ENCODE data around the gene CNTN1. TPM values are rescaled to one million over a fixed set of nuclear protein-coding genes. Genes with fewer than 3 reads are reported as not detected.

The CNTN1 gene
- total and polyA plus RNA-seq, 9 of the 15 experiments (the other 6 are each of a cell fraction or from before 2014, with no cell fraction given), result 0.16 TPM; not detected in 8

GRCh38 chr12:40853221-40853620, 161.0 kb downstream of the CNTN1 start:
- Histone ChIP-seq H3K9me3 (replicated peaks; ENCODE audit: control insufficient read depth, insufficient read depth, low read depth, low read length) (no peaks in the 10 kb centered on the region), H3K9ac (ENCODE audit: insufficient read depth in 1 of 2, low read depth in 2 of 2, low read length in 2 of 2) (no peak overlapping the region), H2AFZ (ENCODE audit: low read depth, low read length) (no peak overlapping the region), H3K9me1 (ENCODE audit: control insufficient read depth, insufficient read depth, low read length) (no peaks in the 10 kb centered on the region), H3K36me3 (ENCODE audit: control insufficient read depth, insufficient read depth, low read length) (no peaks in the 10 kb centered on the region), H3K4me3 (no peak overlapping the region), H4K20me1 (replicated peaks; ENCODE audit: control insufficient read depth, insufficient read depth, low read length) (no peaks in the 10 kb centered on the region), H3K79me2 (ENCODE audit: control insufficient read depth, insufficient read depth, low read length) (no peaks in the 10 kb centered on the region), H3K4me2 (ENCODE audit: insufficient read depth, low read length) (no peak overlapping the region), H3K27me3 (ENCODE audit: control insufficient read depth in 2 of 2, insufficient read depth in 2 of 2, low read length in 2 of 2) (no peaks in the 10 kb centered on the region), H3K27ac (ENCODE audit: extremely low read depth, low read depth, low read length) (no peak overlapping the region), H3K4me1 (replicated peaks in 1 of 2; ENCODE audit: control insufficient read depth in 2 of 2, insufficient read depth in 2 of 2, low read length in 2 of 2) (no peaks in the 10 kb centered on the region)
- FAIRE-seq (no peak), DNase-seq (ENCODE audit: extremely low read depth in 1 of 4, low spot score in 3 of 4) (no peak), ATAC-seq (no peak)
- POLR2A ChIA-PET, result no interaction called here
- intact Hi-C loops (cut with micrococcal nuclease) (no loop called here), in situ Hi-C loops (cut with MboI) (no loop called here)
- CTCF ChIA-PET (ENCODE audit: low intra/inter-chr PET ratio), result no interaction called here
- 0% methylated on average over 1 of the region's 1 CpG for WGBS (ENCODE audit: insufficient coverage, low coverage, missing lambda C conversion rate)
- BruUV-seq (replicated peaks), result no TSS peak
- TF ChIP-seq ZBTB2 (IDR thresholded peaks at IDR 0.05) (no peak), MYC (IDR thresholded peaks at IDR 0.05; ENCODE audit: low read depth, low read length) (no peak), MYC (CRISPR knock-in tag; IDR thresholded peaks at IDR 0.05; ENCODE audit: borderline replicate concordance, low read depth) (no peak), DLX4 (CRISPR knock-in tag; IDR thresholded peaks at IDR 0.05) (no peak), KDM5B (IDR thresholded peaks at IDR 0.05; ENCODE audit: insufficient replicate concordance, low read depth, low read length) (no peak), NEUROD1 (IDR thresholded peaks at IDR 0.05; ENCODE audit: borderline replicate concordance, low read depth, low read length, partially characterized antibody) (no peak), MTA1 (IDR thresholded peaks at IDR 0.05; ENCODE audit: borderline replicate concordance) (no peak), HDAC8 (tag; IDR thresholded peaks at IDR 0.05) (no peak), GTF3C2 (IDR thresholded peaks at IDR 0.05; ENCODE audit: borderline replicate concordance, extremely low read depth, insufficient read length) (no peak), MCM5 (IDR thresholded peaks at IDR 0.05; ENCODE audit: low read depth) (no peak), ILK (tag; IDR thresholded peaks at IDR 0.05; ENCODE audit: borderline replicate concordance, low read depth) (no peak), POLR2A (conservative IDR thresholded peaks at IDR 0.05) (no peak), ZFP1 (CRISPR knock-in tag; IDR thresholded peaks at IDR 0.05) (no peak)
